Keratinocyte (primary cell): ENCODE results near the gene RAN. TPM values are rescaled to one million over a fixed set of nuclear protein-coding genes. Genes with fewer than 3 reads are reported as not detected.

Experiments used
- DNase-seq: peaks from one replicate; pipeline ENCODE4 v3.0.0-alpha.2; 2011; ENCODE audit warnings: low read depth, missing footprints, low spot score
- FAIRE-seq: peaks from 2 replicates; lab custom pipeline; 2011; peaks lifted over from hg19 to GRCh38; lab: Jason Lieb, UNC
- H2AFZ ChIP-seq: 2 replicates; pipeline ENCODE4 v1.6.0; 2012; ENCODE audit warnings: low read length, control low read depth, inconsistent platforms; ENCODE audit not compliant: control insufficient read depth
- H3K27ac ChIP-seq: 2 replicates; pipeline ENCODE4 v1.5.1; 2011; ENCODE audit warnings: low read length; ENCODE audit not compliant: control insufficient read depth, insufficient read depth
- H3K27me3 ChIP-seq: 3 replicates; pipeline ENCODE4 v1.6.0; 2011; ENCODE audit warnings: low read length; ENCODE audit not compliant: control insufficient read depth, insufficient read depth; ENCODE audit errors: extremely low read depth
- H3K36me3 ChIP-seq, 2 experiments: 2 replicates in 1 of 2; 3 replicates in 1 of 2; pipeline ENCODE4 v1.5.1; 2011; ENCODE audit warnings: low read length in 2 of 2, mild to moderate bottlenecking in 1 of 2; ENCODE audit not compliant: control insufficient read depth in 2 of 2, insufficient read depth in 2 of 2; ENCODE audit errors: extremely low read depth in 1 of 2
- H3K4me1 ChIP-seq: 3 replicates; pipeline ENCODE4 v1.5.1; 2011; ENCODE audit warnings: low read length; ENCODE audit not compliant: control insufficient read depth, insufficient read depth; ENCODE audit errors: extremely low read depth
- H3K4me2 ChIP-seq: 3 replicates; pipeline ENCODE4 v1.6.0; 2011; ENCODE audit warnings: low read depth, low read length; ENCODE audit not compliant: control insufficient read depth, insufficient read depth; ENCODE audit errors: extremely low read depth
- H3K4me3 ChIP-seq, 3 experiments: fragments of 200-600 bp in 1 of 3; sonication (generic) in 1 of 3; 2 replicates in 2 of 3; 3 replicates in 1 of 3; pipeline ENCODE4 v1.5.1; 2011 to 2016; ENCODE audit warnings: low read length in 3 of 3, mild to moderate bottlenecking in 3 of 3, control low read depth in 2 of 3, inconsistent platforms in 1 of 3, low read depth in 1 of 3, mixed read lengths in 1 of 3, mixed run types in 1 of 3, moderate library complexity in 1 of 3; ENCODE audit not compliant: control insufficient read depth in 2 of 3, insufficient read depth in 2 of 3; ENCODE audit errors: extremely low read depth in 1 of 3
- H3K79me2 ChIP-seq: 2 replicates; pipeline ENCODE4 v1.6.0; 2012; ENCODE audit warnings: low read length; ENCODE audit not compliant: control insufficient read depth, insufficient read depth
- H3K9ac ChIP-seq: 3 replicates; pipeline ENCODE4 v1.6.0; 2011; ENCODE audit warnings: low read length; ENCODE audit not compliant: control insufficient read depth, insufficient read depth; ENCODE audit errors: extremely low read depth
- H3K9me1 ChIP-seq: 3 replicates; pipeline ENCODE4 v1.6.0; 2011; ENCODE audit warnings: low read length; ENCODE audit not compliant: control insufficient read depth, insufficient read depth; ENCODE audit errors: extremely low read depth
- H3K9me3 ChIP-seq: 2 replicates; pipeline ENCODE4 v1.5.1; 2012; ENCODE audit warnings: low read depth, low read length; ENCODE audit not compliant: control insufficient read depth
- H4K20me1 ChIP-seq: 3 replicates; pipeline ENCODE4 v1.6.0; 2011; ENCODE audit warnings: low read length; ENCODE audit not compliant: control insufficient read depth, insufficient read depth; ENCODE audit errors: extremely low read depth
- CTCF ChIP-seq, 3 experiments: IDR thresholded peaks in 1 of 3; conservative IDR thresholded peaks in 1 of 3; optimal IDR thresholded peaks in 1 of 3; 2 replicates in 2 of 3; 3 replicates in 1 of 3; pipeline versions ENCODE3 to v1.5.1; 2011; ENCODE audit warnings: low read length in 3 of 3, mild to moderate bottlenecking in 3 of 3, moderate library complexity in 2 of 3, control low read depth in 1 of 3, inconsistent platforms in 1 of 3; ENCODE audit not compliant: insufficient read depth in 2 of 3; ENCODE audit errors: extremely low read depth in 1 of 3
- EZH2 ChIP-seq: IDR thresholded peaks from one replicate; pipeline ENCODE4 v1.6.1; 2012; ENCODE audit warnings: inconsistent platforms, mild to moderate bottlenecking, low read length, moderate library complexity
- dilution Hi-C: fragments of 300-500 bp; cut with MboI; formaldehyde crosslinking; loops from one replicate; pipeline ENCODE4 v1.7.0; 2020; ENCODE audit warnings: low sequenced_read_pairs; ENCODE audit not compliant: extremely low pct_ligation_motif_present
- polyA minus RNA-seq, 3 experiments: library from RNA; depleted of rRNA, polyadenylated mRNA; stranded (reverse); fragments of >200 nt; gene quantifications; 1 replicate in 1 of 3; 2 replicates in 1 of 3; 3 replicates in 1 of 3; pipeline ENCODE4 v1.2.3, GENCODE V29; 2011
- polyA plus RNA-seq, 5 experiments: library from polyadenylated mRNA; depleted of rRNA in 3 of 5; stranded (reverse) in 3 of 5; stranded (forward) in 1 of 5; unstranded in 1 of 5; fragments of >200 nt; gene quantifications; 1 replicate in 1 of 5; 2 replicates in 3 of 5; 3 replicates in 1 of 5; pipeline versions ENCODE4 v1.2.1 to v1.2.3, GENCODE V29; 2011 to 2012; ENCODE audit warnings: missing spikeins in 2 of 5, low read depth in 1 of 5, low replicate concordance in 1 of 5

RAN gene
- 1,539 to 2,211 TPM (median 2,045 TPM) in 3 replicates for polyA plus RNA-seq
- 305 TPM for polyA plus RNA-seq (2011; ENCODE audit: low read depth)
- polyA plus RNA-seq (2011; cell fraction: cytosol; rRNA removed), result 2,214 and 2,626 TPM in 2 replicates
- 1,145 and 1,369 TPM in 2 replicates for polyA plus RNA-seq (2011; cell fraction: nucleus; rRNA removed)
- polyA plus RNA-seq (2012; ENCODE audit: low replicate concordance), result 822 and 1,372 TPM in 2 replicates
- 358 to 1,328 TPM (median 961 TPM) in 3 replicates for polyA minus RNA-seq
- polyA minus RNA-seq (2011; cell fraction: cytosol; rRNA and poly(A)+ RNA removed), result 528 TPM
- 168 and 300 TPM in 2 replicates for polyA minus RNA-seq (2011; cell fraction: nucleus; rRNA and poly(A)+ RNA removed)

GRCh38 chr12:130871286-130872178 is at the start of gene RAN:
TSS of gene RAN (plus strand) at chr12:130872066. CDS start at chr12:130872594, 528 bp downstream.
- H3K4me1 ChIP-seq, result peaks cover 15% of the 10 kb centered on the region
- peak within 1 kb of the TSS; percentile 89 for H3K4me2 ChIP-seq
- peaks cover 16% of the 10 kb centered on the region for H4K20me1 ChIP-seq
- H3K9me3 ChIP-seq, result no peaks in the 10 kb centered on the region
- peak within 1 kb of the TSS; percentile 89 for H3K9ac ChIP-seq
- DNase-seq (peak; percentile 63), FAIRE-seq (no peak)
- peak within 1 kb of the TSS; percentile 93 for H3K27ac ChIP-seq
- H3K36me3 ChIP-seq, result peaks cover 22 to 28% of the 10 kb centered on the region in 2 experiments
- no peaks in the 10 kb centered on the region for H3K27me3 ChIP-seq
- peak within 1 kb of the TSS; percentile 73 to 79 (median 78) for H3K4me3 ChIP-seq
- peak within 1 kb of the TSS; percentile 86 for H2AFZ ChIP-seq
- peaks cover 35% of the 10 kb centered on the region for H3K79me2 ChIP-seq
- dilution Hi-C loops, result no loop called here
- TF ChIP-seq EZH2 (no peak), CTCF (optimal IDR thresholded peaks at IDR 0.05 in 1 of 3, IDR thresholded peaks at IDR 0.05 in 1 of 3, conservative IDR thresholded peaks at IDR 0.05 in 1 of 3; ENCODE audit: extremely low read depth in 1 of 3, insufficient read depth in 2 of 3, low read length in 3 of 3) (no peak)
- H3K9me1 ChIP-seq, result peaks cover 2% of the 10 kb centered on the region

- dilution Hi-C loops, result no loop called here
- H3K9ac ChIP-seq, result no peak overlapping the region
- no peaks in the 10 kb centered on the region for H3K9me3 ChIP-seq
- H2AFZ ChIP-seq, result no peak overlapping the region
- no peaks in the 10 kb centered on the region for H3K27me3 ChIP-seq
- no peak overlapping the region for H3K4me3 ChIP-seq
- no peaks in the 10 kb centered on the region for H3K9me1 ChIP-seq
- H3K79me2 ChIP-seq, result peaks cover 20% of the 10 kb centered on the region
- no peak overlapping the region for H3K27ac ChIP-seq
- H3K4me2 ChIP-seq, result no peak overlapping the region
- no peaks in the 10 kb centered on the region for H4K20me1 ChIP-seq
- H3K36me3 ChIP-seq, result peaks cover 7 to 12% of the 10 kb centered on the region in 2 experiments
- FAIRE-seq, result no peak
- TF ChIP-seq CTCF (optimal IDR thresholded peaks at IDR 0.05 in 1 of 3, IDR thresholded peaks at IDR 0.05 in 1 of 3, conservative IDR thresholded peaks at IDR 0.05 in 1 of 3; ENCODE audit: extremely low read depth in 1 of 3, insufficient read depth in 2 of 3, low read length in 3 of 3) (no peak), EZH2 (no peak)
- no peaks in the 10 kb centered on the region for H3K4me1 ChIP-seq
- no peak for DNase-seq
Observed at GRCh38 chr12:130825771-130826150, 46.1 kb upstream of the RAN start.
